Right lobe of liver (tissue), 4 donors: Measurements from ENCODE around the gene ABCG2.

ENCODE experiments used
- CTCF ChIP-seq, 4 donors: fragments of 200-600 bp in 3 of 4; fragments of 450-650 bp in 1 of 4; IDR thresholded peaks; one replicate each; pipeline versions ENCODE4 v1.5.1 to v1.8.0; 2016 to 2022; ENCODE audit warnings: antibody characterized with exemption in 4 of 4, mild to moderate bottlenecking in 2 of 4
- POLR2A ChIP-seq: fragments of 450-650 bp; IDR thresholded peaks from one replicate; pipeline ENCODE4 v1.6.1; 2017; ENCODE audit warnings: antibody characterized with exemption, mild to moderate bottlenecking
- donor health status: DM: no; HTN: no; CAD: no.
- donor health status: DM: no; HTN: no; CAD: no.
- donor health status: DM: no; HTN: yes; CAD: no.

GRCh38 chr4:88187766-88188165 is 29.3 kb upstream of the ABCG2 start:
- TF ChIP-seq CTCF (IDR thresholded peaks at IDR 0.05) (no peak), POLR2A (no peak)
